A549 (cell line): ENCODE data around the gene ABITRAM.

Source experiments
- BHLHE40 ChIP-seq: IDR thresholded peaks from 2 replicates; pipeline ENCODE4 v1.6.1; 2012; ENCODE audit warnings: low read depth, low read length, inconsistent platforms
- CTCF ChIP-seq: fragments of >200 bp; sonication (Bioruptor Twin); formaldehyde crosslinking; IDR thresholded peaks from 3 replicates; pipeline ENCODE4 v1.5.1; 2016
- JUNB ChIP-seq: fragments of >200 bp; sonication (Bioruptor Twin); formaldehyde crosslinking; IDR thresholded peaks from 2 replicates; pipeline ENCODE4 v1.6.1; 2016
- POLR2AphosphoS2 ChIP-seq: conservative IDR thresholded peaks from 2 replicates; pipeline ENCODE4 v1.6.1; 2012; ENCODE audit warnings: low read length, improper control_type of control experiment, inconsistent platforms
- RNF2 ChIP-seq: fragments of 200-600 bp; sonication (generic); IDR thresholded peaks from 2 replicates; pipeline ENCODE4 v1.6.1; 2016; ENCODE audit warnings: low read depth, mild to moderate bottlenecking, antibody characterized with exemption, moderate library complexity, borderline replicate concordance
- SMC3 ChIP-seq: fragments of >200 bp; sonication (Bioruptor Twin); formaldehyde crosslinking; IDR thresholded peaks from 3 replicates; pipeline ENCODE4 v1.6.1; 2018; ENCODE audit warnings: inconsistent platforms
- USF2 ChIP-seq: fragments of 450-650 bp; IDR thresholded peaks from 2 replicates; pipeline ENCODE4 v1.6.1; 2014; ENCODE audit warnings: antibody characterized with exemption
- ZFP36 ChIP-seq: fragments of 450-650 bp; IDR thresholded peaks from 2 replicates; pipeline ENCODE4 v1.6.1; 2014; ENCODE audit warnings: borderline replicate concordance; ENCODE audit not compliant: partially characterized antibody

GRCh38 chr9:108960331-108960730, 26.1 kb downstream of the ABITRAM start:
- TF ChIP-seq CTCF = no peak
- TF ChIP-seq JUNB = no peak
- TF ChIP-seq ZFP36 = no peak
- TF ChIP-seq BHLHE40 = no peak
- no peak for TF ChIP-seq RNF2
- TF ChIP-seq POLR2AphosphoS2 = no peak
- no peak for TF ChIP-seq SMC3
- no peak for TF ChIP-seq USF2
